SU-DHL-6 (cell line): Measurements from ENCODE around the gene JMJD4.

Experiments
- EZH2phosphoT487 ChIP-seq: fragments of 200-600 bp; sonication (generic), shearing (Covaris generic); conservative IDR thresholded peaks from 2 replicates; pipeline ENCODE4 v1.6.1; 2018; ENCODE audit warnings: mild to moderate bottlenecking, antibody characterized with exemption, low read length, moderate library complexity, mixed read lengths
- TF ChIP-seq, protein P1 (sequence below): fragments of 200-600 bp; sonication (generic); IDR thresholded peaks from one replicate; pipeline ENCODE4 v1.5.1; 2017; ENCODE audit warnings: antibody characterized with exemption, mild to moderate bottlenecking, low read length, moderate library complexity; ENCODE audit not compliant: insufficient read depth, poor library complexity, severe bottlenecking

GRCh38 chr1:227697321-227697864, 37.7 kb downstream of the JMJD4 start:
- TF ChIP-seq, protein P1, sequence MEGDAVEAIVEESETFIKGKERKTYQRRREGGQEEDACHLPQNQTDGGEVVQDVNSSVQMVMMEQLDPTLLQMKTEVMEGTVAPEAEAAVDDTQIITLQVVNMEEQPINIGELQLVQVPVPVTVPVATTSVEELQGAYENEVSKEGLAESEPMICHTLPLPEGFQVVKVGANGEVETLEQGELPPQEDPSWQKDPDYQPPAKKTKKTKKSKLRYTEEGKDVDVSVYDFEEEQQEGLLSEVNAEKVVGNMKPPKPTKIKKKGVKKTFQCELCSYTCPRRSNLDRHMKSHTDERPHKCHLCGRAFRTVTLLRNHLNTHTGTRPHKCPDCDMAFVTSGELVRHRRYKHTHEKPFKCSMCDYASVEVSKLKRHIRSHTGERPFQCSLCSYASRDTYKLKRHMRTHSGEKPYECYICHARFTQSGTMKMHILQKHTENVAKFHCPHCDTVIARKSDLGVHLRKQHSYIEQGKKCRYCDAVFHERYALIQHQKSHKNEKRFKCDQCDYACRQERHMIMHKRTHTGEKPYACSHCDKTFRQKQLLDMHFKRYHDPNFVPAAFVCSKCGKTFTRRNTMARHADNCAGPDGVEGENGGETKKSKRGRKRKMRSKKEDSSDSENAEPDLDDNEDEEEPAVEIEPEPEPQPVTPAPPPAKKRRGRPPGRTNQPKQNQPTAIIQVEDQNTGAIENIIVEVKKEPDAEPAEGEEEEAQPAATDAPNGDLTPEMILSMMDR = no peak
- no peak for TF ChIP-seq EZH2phosphoT487
